Body of pancreas (tissue), 4 donors: ENCODE data around the gene SENP2. TPM values are rescaled to one million over a fixed set of nuclear protein-coding genes. Genes with fewer than 3 reads are reported as not detected.
A peak's percentile ranks its signal among the peaks of the same experiment; 100 is the strongest.

ENCODE experiments used
- ATAC-seq: fragments of 150-250 bp; one replicate; pipeline ENCODE4 v1.9.1; 2016
- DNase-seq, 4 donors: peaks; one replicate each; pipeline ENCODE4 v3.0.0-alpha.2; 2019
- H3K27ac ChIP-seq, 4 donors: fragments of 200-600 bp; sonication (generic); 1 replicate in 3 of 4; 2 replicates in 1 of 4; pipeline versions ENCODE4 v1.5.1 to v1.6.1; 2016 to 2019; ENCODE audit warnings: mild to moderate bottlenecking in 1 of 4, mixed read lengths in 1 of 4, moderate library complexity in 1 of 4
- H3K27me3 ChIP-seq, 2 donors: fragments of 200-600 bp; sonication (generic); one replicate each; pipeline ENCODE4 v1.6.0; 2016; ENCODE audit warnings: mild to moderate bottlenecking in 1 of 2
- H3K36me3 ChIP-seq, 2 donors: fragments of 200-600 bp; sonication (generic); replicated peaks in 1 of 2; 2 replicates each; pipeline ENCODE4 v1.5.1; 2016; ENCODE audit warnings: low read depth in 2 of 2; ENCODE audit not compliant: insufficient read depth in 1 of 2
- H3K4me1 ChIP-seq: fragments of 200-600 bp; sonication (generic); one replicate; pipeline ENCODE4 v1.6.0; 2016
- H3K4me3 ChIP-seq, 2 donors: fragments of 200-600 bp; sonication (generic); 1 replicate in 1 of 2; 2 replicates in 1 of 2; pipeline ENCODE4 v1.5.1; 2016 to 2019
- H3K9me3 ChIP-seq, 3 donors: fragments of 200-600 bp; sonication (generic); 1 replicate in 2 of 3; 2 replicates in 1 of 3; pipeline ENCODE4 v1.5.1; 2016
- POLR2A ChIP-seq, 3 donors: fragments of 450-650 bp; IDR thresholded peaks; one replicate each; pipeline ENCODE4 v1.6.1; 2016; ENCODE audit warnings: antibody characterized with exemption in 3 of 3, mild to moderate bottlenecking in 2 of 3
- WGBS, 2 donors: methylation state at CpG; one replicate each; pipeline ENCODE4 v1.1.5; 2017; 5-methylcytosine and 5-hydroxymethylcytosine counted together
- intact Hi-C: fragments of 100-400 bp; cut with DNase I; formaldehyde crosslinking; loops from one replicate; pipeline ENCODE4 v1.15.1; 2023
- total RNA-seq, 2 donors: library from RNA; depleted of rRNA; stranded (reverse); fragments of >200 nt; gene quantifications; one replicate each; pipeline ENCODE4 v1.1.0, GENCODE V29; 2016
- TF ChIP-seq, protein P1 (sequence below), 7 experiments: fragments of 450-650 bp in 4 of 7; fragments of 200-600 bp in 3 of 7; sonication (generic) in 3 of 7; IDR thresholded peaks; one replicate each; pipeline ENCODE4 v1.5.1; 2016 to 2019; ENCODE audit warnings: antibody characterized with exemption in 7 of 7

The SENP2 gene
- total RNA-seq, 2 donors from 2014 or later = 4.6 to 6.7 TPM

DNA sequence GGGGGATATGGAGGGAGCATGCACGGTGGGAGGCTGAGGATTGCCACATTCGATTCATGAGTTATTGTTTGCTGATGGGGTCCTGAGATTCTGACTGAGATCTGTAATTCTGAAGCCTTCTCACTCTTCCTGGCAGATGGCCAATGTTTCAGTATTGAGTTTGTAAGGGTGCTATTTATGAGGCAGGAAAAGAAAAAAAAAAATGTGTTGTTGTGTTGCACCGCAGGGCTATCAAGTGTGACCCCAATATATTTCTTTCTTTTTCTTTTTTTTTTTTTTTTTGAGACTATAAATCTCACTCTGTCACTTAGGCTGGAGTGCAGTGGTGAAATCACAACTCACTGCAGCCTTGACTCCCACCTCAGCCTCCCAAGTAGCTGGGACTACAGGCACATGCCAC, 3.2 kb upstream of the SENP2 start:
- DNase-seq = no peak
- TF ChIP-seq, protein P1, sequence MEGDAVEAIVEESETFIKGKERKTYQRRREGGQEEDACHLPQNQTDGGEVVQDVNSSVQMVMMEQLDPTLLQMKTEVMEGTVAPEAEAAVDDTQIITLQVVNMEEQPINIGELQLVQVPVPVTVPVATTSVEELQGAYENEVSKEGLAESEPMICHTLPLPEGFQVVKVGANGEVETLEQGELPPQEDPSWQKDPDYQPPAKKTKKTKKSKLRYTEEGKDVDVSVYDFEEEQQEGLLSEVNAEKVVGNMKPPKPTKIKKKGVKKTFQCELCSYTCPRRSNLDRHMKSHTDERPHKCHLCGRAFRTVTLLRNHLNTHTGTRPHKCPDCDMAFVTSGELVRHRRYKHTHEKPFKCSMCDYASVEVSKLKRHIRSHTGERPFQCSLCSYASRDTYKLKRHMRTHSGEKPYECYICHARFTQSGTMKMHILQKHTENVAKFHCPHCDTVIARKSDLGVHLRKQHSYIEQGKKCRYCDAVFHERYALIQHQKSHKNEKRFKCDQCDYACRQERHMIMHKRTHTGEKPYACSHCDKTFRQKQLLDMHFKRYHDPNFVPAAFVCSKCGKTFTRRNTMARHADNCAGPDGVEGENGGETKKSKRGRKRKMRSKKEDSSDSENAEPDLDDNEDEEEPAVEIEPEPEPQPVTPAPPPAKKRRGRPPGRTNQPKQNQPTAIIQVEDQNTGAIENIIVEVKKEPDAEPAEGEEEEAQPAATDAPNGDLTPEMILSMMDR (IDR thresholded peaks at IDR 0.05) = no peak
- no peak for TF ChIP-seq POLR2A (IDR thresholded peaks at IDR 0.05)
- Histone ChIP-seq H3K27me3 (no peaks in the 10 kb centered on the region), H3K27ac (no peak overlapping the region), H3K4me3 (no peak overlapping the region), H3K9me3 (no peaks in the 10 kb centered on the region), H3K36me3 (no peaks in the 10 kb centered on the region), H3K4me1 (peaks cover 16% of the 10 kb centered on the region)
- no peak for ATAC-seq
- 31 to 35% methylated on average over 3 of the region's 3 CpGs for WGBS, 2 donors
- intact Hi-C loops = no loop called here

DNA sequence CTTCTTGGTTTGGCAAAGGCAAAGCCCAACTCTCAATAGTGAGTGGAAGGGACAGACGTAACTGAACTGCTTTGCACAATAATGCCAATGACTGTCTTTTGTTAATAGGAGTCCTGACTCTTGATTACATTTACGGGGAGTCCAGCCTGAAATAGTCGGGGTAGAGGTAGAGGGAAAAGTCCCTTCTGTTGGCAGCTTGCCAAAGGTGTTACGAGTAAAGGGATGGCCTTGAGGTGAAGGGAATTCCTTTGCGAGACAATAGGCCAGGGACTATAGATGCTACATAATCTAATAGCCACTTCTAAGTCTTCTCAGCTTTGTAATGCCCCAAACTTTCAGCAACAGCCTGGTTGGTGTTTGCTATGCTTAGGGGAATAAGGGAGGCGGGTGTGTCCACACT, 2.2 kb upstream of the SENP2 start:
- Histone ChIP-seq H3K36me3 (no peaks in the 10 kb centered on the region), H3K9me3 (no peaks in the 10 kb centered on the region), H3K4me1 (peaks cover 26% of the 10 kb centered on the region), H3K27me3 (no peaks in the 10 kb centered on the region), H3K27ac (no peak overlapping the region), H3K4me3 (no peak overlapping the region)
- WGBS, 2 donors = 59 to 67% methylated on average over 6 of the region's 6 CpGs
- intact Hi-C loops = no loop called here
- ATAC-seq (no peak), DNase-seq (no peak)
- no peak for TF ChIP-seq POLR2A (IDR thresholded peaks at IDR 0.05)
- TF ChIP-seq, protein P1 (IDR thresholded peaks at IDR 0.05) = no peak

DNA sequence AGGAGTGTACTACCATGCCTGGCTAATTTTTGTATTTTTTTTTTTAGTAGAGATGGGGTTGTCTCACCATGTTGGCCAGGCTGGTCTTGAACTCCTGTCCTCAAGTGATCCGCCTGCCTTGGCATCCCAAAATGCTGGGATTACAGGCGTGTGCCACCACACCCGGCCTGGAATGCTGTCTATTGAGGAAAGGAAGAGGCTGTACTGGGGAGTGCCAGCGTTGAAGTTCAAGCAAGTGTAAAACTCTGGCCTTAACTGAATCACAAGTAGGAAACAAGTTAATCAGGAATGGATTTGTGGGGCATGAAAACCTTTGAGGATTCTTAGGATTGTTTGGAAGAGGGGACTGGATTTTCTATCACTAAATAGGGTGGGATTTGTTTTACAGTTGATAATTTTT, 1.4 kb upstream of the SENP2 start:
- no peaks in the 10 kb centered on the region for H3K27me3 ChIP-seq
- intact Hi-C loops = no loop called here
- ATAC-seq (no peak), DNase-seq (no peak)
- no peaks in the 10 kb centered on the region for H3K9me3 ChIP-seq
- TF ChIP-seq, protein P1 (IDR thresholded peaks at IDR 0.05) = no peak
- no peak for TF ChIP-seq POLR2A (IDR thresholded peaks at IDR 0.05)
- peaks cover 33% of the 10 kb centered on the region for H3K4me1 ChIP-seq
- WGBS, 2 donors = 88 to 89% methylated on average over 4 of the region's 4 CpGs
- no peaks in the 10 kb centered on the region for H3K36me3 ChIP-seq
- H3K4me3 ChIP-seq = no peak overlapping the region
- H3K27ac ChIP-seq = no peak overlapping the region

DNA sequence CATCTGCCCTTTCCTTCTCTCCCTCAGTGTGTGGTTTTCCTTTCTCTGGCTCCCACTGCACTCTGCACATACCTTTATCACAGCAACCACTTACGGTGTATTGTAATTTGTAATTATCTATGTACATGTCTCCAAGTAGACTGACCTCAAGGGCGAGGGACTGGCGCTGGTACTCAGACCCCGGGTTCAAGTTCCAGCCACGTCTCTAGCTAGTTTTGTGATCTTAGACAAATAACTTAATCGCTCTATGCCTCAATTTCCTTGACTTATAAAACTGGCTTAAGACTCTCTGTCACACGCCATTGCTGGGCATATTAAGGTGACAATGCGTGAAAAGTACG, 607 bp upstream of the SENP2 start:
- peak overlapping the region; percentile 76 to 96 (median 94) for H3K27ac ChIP-seq
- H3K36me3 ChIP-seq = no peaks in the 10 kb centered on the region
- no peaks in the 10 kb centered on the region for H3K9me3 ChIP-seq
- no peak for DNase-seq
- peaks cover 33% of the 10 kb centered on the region for H3K4me1 ChIP-seq
- no peak overlapping the region for H3K4me3 ChIP-seq
- intact Hi-C loops = no loop called here
- no peak for ATAC-seq
- TF ChIP-seq, protein P1 (IDR thresholded peaks at IDR 0.05) = no peak
- TF ChIP-seq POLR2A (IDR thresholded peaks at IDR 0.05) = no peak
- H3K27me3 ChIP-seq = no peaks in the 10 kb centered on the region
- 3 to 15% methylated on average over 9 of the region's 9 CpGs for WGBS, 2 donors

DNA sequence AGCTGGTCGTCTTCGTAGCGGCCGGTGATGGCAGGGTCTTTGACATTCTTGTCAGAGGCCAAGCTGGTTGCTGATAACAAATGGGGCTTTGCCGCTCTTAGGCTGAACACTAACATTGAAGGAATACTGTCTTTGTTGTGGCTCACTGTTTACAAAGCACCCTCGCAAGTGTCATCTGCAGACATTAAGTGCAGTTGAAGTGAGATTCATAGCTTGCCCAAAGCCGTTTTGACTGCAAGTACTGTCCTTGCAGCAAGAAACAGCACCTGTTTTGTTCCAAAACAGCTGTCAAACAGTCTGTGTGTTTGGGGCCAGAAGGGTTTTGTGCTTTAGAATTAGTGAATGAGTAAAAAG, 568 bp downstream of the SENP2 start:
- H3K9me3 ChIP-seq = no peaks in the 10 kb centered on the region
- no peaks in the 10 kb centered on the region for H3K36me3 ChIP-seq
- intact Hi-C loops = no loop called here
- peak overlapping the region; percentile 88 to 96 (median 94) for H3K27ac ChIP-seq
- no peaks in the 10 kb centered on the region for H3K27me3 ChIP-seq
- peaks cover 33% of the 10 kb centered on the region for H3K4me1 ChIP-seq
- H3K4me3 ChIP-seq = peak overlapping the region; percentile 71
- DNase-seq = no peak
- ATAC-seq = no peak
- no peak for TF ChIP-seq POLR2A (IDR thresholded peaks at IDR 0.05)
- TF ChIP-seq, protein P1 (IDR thresholded peaks at IDR 0.05) = no peak
- WGBS, 2 donors = 0% methylated on average over 2 to 7 of the region's 7 CpGs
